Tibial nerve (tissue), 4 donors: Measurements from ENCODE around the gene TTC22. TPM values are rescaled to one million over a fixed set of nuclear protein-coding genes. Genes with fewer than 3 reads are reported as not detected.

Experiments used
- DNase-seq, 2 donors: peaks; one replicate each; pipeline ENCODE4 v3.0.0-alpha.2; 2019; ENCODE audit warnings: low spot score in 2 of 2
- H3K27ac ChIP-seq, 4 donors: fragments of 200-600 bp; sonication (generic) in 3 of 4; one replicate each; pipeline ENCODE4 v1.5.1; 2017 to 2019; ENCODE audit warnings: mild to moderate bottlenecking in 1 of 4
- H3K27me3 ChIP-seq, 2 donors: fragments of 200-600 bp; sonication (generic) in 1 of 2; one replicate each; pipeline versions ENCODE4 v1.5.1 to v1.6.0; 2017 to 2019
- H3K36me3 ChIP-seq, 3 donors: fragments of 200-600 bp; sonication (generic); one replicate each; pipeline ENCODE4 v1.5.1; 2018 to 2019
- H3K4me1 ChIP-seq, 4 donors: fragments of 200-600 bp; sonication (generic) in 3 of 4; one replicate each; pipeline ENCODE4 v1.5.1; 2017 to 2019
- H3K4me3 ChIP-seq, 4 donors: fragments of 200-600 bp; sonication (generic) in 3 of 4; one replicate each; pipeline ENCODE4 v1.5.1; 2017 to 2019; ENCODE audit warnings: mild to moderate bottlenecking in 1 of 4, moderate library complexity in 1 of 4
- H3K9me3 ChIP-seq, 4 donors: fragments of 200-600 bp; sonication (generic) in 3 of 4; one replicate each; pipeline ENCODE4 v1.5.1; 2017 to 2019
- EP300 ChIP-seq, 2 donors: sonication (generic); formaldehyde crosslinking; IDR thresholded peaks; one replicate each; pipeline ENCODE4 v1.6.1; 2017; ENCODE audit warnings: antibody characterized with exemption in 2 of 2, mild to moderate bottlenecking in 1 of 2
- POLR2A ChIP-seq, 2 donors: fragments of 450-650 bp; IDR thresholded peaks; one replicate each; pipeline ENCODE4 v1.6.1; 2017; ENCODE audit warnings: antibody characterized with exemption in 2 of 2, mild to moderate bottlenecking in 2 of 2, moderate library complexity in 2 of 2
- WGBS, 2 donors: methylation state at CpG; one replicate each; pipeline ENCODE4 v1.1.5; 2018; 5-methylcytosine and 5-hydroxymethylcytosine counted together
- total RNA-seq, 4 donors: library from RNA; depleted of rRNA; stranded (reverse); fragments of >200 nt; gene quantifications; one replicate each; pipeline ENCODE4 v1.1.0, GENCODE V29; 2016
- TF ChIP-seq, protein P1 (sequence below), 5 experiments: fragments of 200-600 bp in 3 of 5; fragments of 450-650 bp in 2 of 5; sonication (generic) in 3 of 5; IDR thresholded peaks; one replicate each; pipeline ENCODE4 v1.5.1; 2016 to 2019; ENCODE audit warnings: antibody characterized with exemption in 5 of 5, mild to moderate bottlenecking in 3 of 5, moderate library complexity in 2 of 5

The TTC22 gene
- total RNA-seq, 4 donors from 2014 or later: not detected

DNA sequence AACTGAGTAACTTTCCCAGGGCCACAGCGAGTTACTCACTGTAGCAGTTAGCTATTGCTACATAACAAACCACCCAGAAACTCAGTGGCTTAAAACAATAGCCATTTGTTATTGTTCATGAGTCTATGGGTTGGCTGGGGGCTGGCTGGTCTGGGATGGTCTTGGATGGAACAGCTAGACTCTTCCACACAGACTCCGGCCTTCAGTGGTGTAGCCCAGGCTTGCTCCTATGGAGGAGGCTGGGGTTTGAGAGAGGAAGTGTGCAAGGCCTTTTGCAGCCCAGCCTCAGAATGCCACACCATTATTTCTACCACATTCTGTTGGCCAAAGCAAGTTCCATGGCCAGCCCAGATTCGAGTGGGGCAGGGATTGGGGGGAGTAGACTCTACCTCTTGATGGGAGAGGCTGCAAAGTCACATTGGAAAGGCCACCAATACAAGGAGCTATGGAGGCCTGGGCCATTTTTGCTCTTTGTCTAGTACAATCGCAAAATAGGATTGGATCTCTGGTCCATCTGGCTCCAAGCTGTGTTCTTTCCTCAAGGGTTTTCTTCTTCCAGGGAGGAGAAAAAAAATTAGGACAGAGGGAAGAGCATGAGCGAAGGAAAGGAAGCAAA lies 37.5 kb upstream of the TTC22 start:
- Histone ChIP-seq H3K27me3 (peaks cover 0 to 10% of the 10 kb centered on the region in 2 donors), H3K36me3 (peaks cover 0 to 8% (median 0%) of the 10 kb centered on the region in 3 donors), H3K27ac (no peak overlapping the region), H3K4me3 (no peak overlapping the region), H3K9me3 (peaks cover 0 to 14% (median 0%) of the 10 kb centered on the region in 4 donors), H3K4me1 (no peaks in the 10 kb centered on the region)
- DNase-seq: no peak
- WGBS, 2 donors: 87% methylated on average over 5 of the region's 5 CpGs
- no peak for TF ChIP-seq POLR2A (IDR thresholded peaks at IDR 0.05)
- no peak for TF ChIP-seq EP300 (IDR thresholded peaks at IDR 0.05)
- TF ChIP-seq, protein P1, sequence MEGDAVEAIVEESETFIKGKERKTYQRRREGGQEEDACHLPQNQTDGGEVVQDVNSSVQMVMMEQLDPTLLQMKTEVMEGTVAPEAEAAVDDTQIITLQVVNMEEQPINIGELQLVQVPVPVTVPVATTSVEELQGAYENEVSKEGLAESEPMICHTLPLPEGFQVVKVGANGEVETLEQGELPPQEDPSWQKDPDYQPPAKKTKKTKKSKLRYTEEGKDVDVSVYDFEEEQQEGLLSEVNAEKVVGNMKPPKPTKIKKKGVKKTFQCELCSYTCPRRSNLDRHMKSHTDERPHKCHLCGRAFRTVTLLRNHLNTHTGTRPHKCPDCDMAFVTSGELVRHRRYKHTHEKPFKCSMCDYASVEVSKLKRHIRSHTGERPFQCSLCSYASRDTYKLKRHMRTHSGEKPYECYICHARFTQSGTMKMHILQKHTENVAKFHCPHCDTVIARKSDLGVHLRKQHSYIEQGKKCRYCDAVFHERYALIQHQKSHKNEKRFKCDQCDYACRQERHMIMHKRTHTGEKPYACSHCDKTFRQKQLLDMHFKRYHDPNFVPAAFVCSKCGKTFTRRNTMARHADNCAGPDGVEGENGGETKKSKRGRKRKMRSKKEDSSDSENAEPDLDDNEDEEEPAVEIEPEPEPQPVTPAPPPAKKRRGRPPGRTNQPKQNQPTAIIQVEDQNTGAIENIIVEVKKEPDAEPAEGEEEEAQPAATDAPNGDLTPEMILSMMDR (IDR thresholded peaks at IDR 0.05): no peak

DNA sequence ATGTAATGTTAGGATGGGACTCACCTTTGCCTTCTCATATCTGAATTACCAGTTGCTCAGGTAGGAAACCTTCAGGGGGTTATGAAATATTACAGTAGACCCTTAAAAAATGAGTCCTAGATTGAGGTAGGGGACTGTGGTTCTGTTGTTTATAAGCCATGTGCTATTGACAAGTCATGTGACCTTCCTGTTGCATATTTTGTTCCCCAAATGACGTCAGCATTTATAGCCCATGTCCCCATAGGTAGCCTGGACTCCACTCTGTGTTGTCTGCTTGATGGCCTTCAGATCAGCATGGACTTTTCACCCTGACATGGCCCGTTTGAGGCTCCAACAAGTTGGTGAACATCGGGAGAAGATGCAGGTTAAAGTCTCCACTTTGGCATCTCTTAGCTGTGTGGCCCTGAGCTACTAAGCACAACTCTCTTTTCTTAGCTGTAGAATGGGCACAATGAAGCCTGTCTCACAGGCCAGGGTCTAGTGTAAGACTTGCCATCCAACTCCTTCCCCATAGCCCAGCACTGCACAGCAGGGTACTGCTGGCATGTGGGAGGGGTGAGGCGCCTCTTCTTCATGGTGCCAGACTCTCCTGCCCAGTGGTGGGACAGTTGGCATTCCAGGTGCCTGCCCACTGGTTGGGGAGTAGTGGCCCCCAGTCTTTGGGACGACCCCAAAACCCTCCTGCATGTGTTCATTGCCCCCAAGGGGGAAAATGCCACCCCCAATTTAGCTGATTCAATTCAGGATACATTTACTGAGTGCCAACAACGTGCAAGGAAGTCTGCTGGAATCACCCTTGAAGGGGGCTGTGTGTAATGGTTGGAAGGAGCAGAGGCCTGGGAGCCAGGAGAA lies 36.1 kb upstream of the TTC22 start:
- Histone ChIP-seq H3K36me3 (no peaks in the 10 kb centered on the region), H3K4me3 (no peak overlapping the region), H3K27me3 (peaks cover 0 to 10% of the 10 kb centered on the region in 2 donors), H3K9me3 (peaks cover 0 to 7% (median 0%) of the 10 kb centered on the region in 4 donors), H3K4me1 (no peaks in the 10 kb centered on the region), H3K27ac (no peak overlapping the region)
- no peak for DNase-seq
- TF ChIP-seq POLR2A (IDR thresholded peaks at IDR 0.05) (no peak), EP300 (IDR thresholded peaks at IDR 0.05) (no peak)
- TF ChIP-seq, protein P1 (IDR thresholded peaks at IDR 0.05): no peak
- WGBS, 2 donors: 73 to 74% methylated on average over 5 to 6 of the region's 6 CpGs

DNA sequence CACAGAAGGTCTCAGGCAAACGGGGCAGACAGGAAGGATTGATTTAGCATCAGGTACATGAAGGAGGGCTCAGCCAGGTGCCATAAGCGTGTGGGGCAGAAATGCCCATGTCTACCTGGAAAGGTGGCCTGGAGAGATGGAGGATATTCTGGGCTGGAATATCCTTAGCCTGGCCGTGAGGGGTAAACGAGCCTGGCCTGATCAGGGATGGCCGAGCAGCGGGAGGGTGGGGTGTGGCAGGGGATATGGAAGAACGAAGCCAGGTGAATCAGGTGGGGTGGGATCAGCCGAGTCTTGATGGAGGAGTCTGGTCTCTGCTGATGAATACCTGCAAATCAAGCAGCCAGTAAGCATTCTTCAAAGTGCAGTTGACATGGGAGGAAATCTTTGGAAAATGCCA lies 35.5 kb upstream of the TTC22 start:
- TF ChIP-seq EP300 (IDR thresholded peaks at IDR 0.05) (no peak), POLR2A (IDR thresholded peaks at IDR 0.05) (no peak)
- TF ChIP-seq, protein P1 (IDR thresholded peaks at IDR 0.05): no peak
- H3K27ac ChIP-seq: no peak overlapping the region
- no peak overlapping the region for H3K4me3 ChIP-seq
- no peaks in the 10 kb centered on the region for H3K4me1 ChIP-seq
- 77 to 84% methylated on average over 8 of the region's 8 CpGs for WGBS, 2 donors
- peaks cover 0 to 10% of the 10 kb centered on the region in 2 donors for H3K27me3 ChIP-seq
- no peak for DNase-seq
- H3K36me3 ChIP-seq: no peaks in the 10 kb centered on the region
- H3K9me3 ChIP-seq: peaks cover 0 to 11% (median 2%) of the 10 kb centered on the region in 4 donors

DNA sequence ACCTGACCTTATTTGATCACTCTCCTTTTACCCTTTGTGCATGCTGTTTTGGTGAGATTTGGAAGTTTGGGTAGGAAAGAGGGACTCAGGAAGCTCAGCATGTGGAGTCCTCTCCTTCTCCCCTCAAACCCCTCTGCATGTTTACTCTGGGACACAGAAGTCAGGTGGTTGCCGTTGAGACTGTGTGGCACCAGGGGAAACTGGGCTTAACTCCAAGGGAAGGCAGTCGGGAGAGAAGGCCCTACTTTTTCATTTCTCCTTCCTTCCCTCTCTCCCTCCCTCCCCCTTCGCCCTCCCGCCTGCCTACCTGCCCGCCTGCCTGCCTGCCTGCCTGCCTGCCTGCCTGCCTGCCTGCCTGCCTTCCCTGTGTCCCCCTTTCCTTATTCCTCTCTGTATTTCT lies 34.8 kb upstream of the TTC22 start:
- H3K4me1 ChIP-seq: no peaks in the 10 kb centered on the region
- TF ChIP-seq, protein P1 (IDR thresholded peaks at IDR 0.05): no peak
- no peak for TF ChIP-seq EP300 (IDR thresholded peaks at IDR 0.05)
- no peak for TF ChIP-seq POLR2A (IDR thresholded peaks at IDR 0.05)
- 48 to 58% methylated on average over 4 to 5 of the region's 5 CpGs for WGBS, 2 donors
- H3K27ac ChIP-seq: no peak overlapping the region
- peaks cover 0 to 18% (median 5%) of the 10 kb centered on the region in 4 donors for H3K9me3 ChIP-seq
- no peak overlapping the region for H3K4me3 ChIP-seq
- H3K27me3 ChIP-seq: peaks cover 0 to 10% of the 10 kb centered on the region in 2 donors
- no peaks in the 10 kb centered on the region for H3K36me3 ChIP-seq
- DNase-seq: no peak
